NT2/D1 (cell line): ENCODE data around the gene APBA1.

ENCODE experiments used
- SUZ12 ChIP-seq: IDR thresholded peaks from 2 replicates; pipeline ENCODE4 v1.6.1; 2011; ENCODE audit not compliant: insufficient read length, insufficient read depth; ENCODE audit errors: extremely low read depth
- YY1 ChIP-seq: IDR thresholded peaks from 2 replicates; pipeline ENCODE4 v1.6.1; 2011; ENCODE audit not compliant: insufficient read length, insufficient read depth
- ZNF274 ChIP-seq: IDR thresholded peaks from 2 replicates; pipeline ENCODE4 v1.6.1; 2011; ENCODE audit warnings: mild to moderate bottlenecking, low read depth, low read length

GRCh38 chr9:69382135-69382534 is 290.0 kb downstream of the APBA1 start:
- no peak for TF ChIP-seq YY1
- no peak for TF ChIP-seq ZNF274
- TF ChIP-seq SUZ12, result no peak
